ENCODE data around the gene SLC9A1. TPM values are rescaled to one million over a fixed set of nuclear protein-coding genes. Genes with fewer than 3 reads are reported as not detected.

SLC9A1 gene
- total and polyA plus RNA-seq, 10 donors = 6.0 to 40.4 (median 27.6) TPM

GRCh38 chr1:27148591-27148990 is 6.3 kb downstream of the SLC9A1 start:
- Histone ChIP-seq H3K4me1 (peaks cover 25 to 92% (median 60%) of the 10 kb centered on the region in 6 donors), H3K36me3 (peaks cover 0 to 39% (median 4%) of the 10 kb centered on the region in 6 donors), H3K27me3 (replicated peaks in 1 of 7) (no peaks in the 10 kb centered on the region), H3K4me3 (no peak overlapping the region), H3K9me3 (no peaks in the 10 kb centered on the region), H3K27ac (peak overlapping the region in 4 of 8 donors; percentile 37 to 69 (median 52))
- WGBS, 5 donors = 62 to 86% (median 80%) methylated on average over 2 of the region's 2 CpGs
- TF ChIP-seq POLR2AphosphoS5 (IDR thresholded peaks at IDR 0.05) (no peak), POLR2A (IDR thresholded peaks at IDR 0.05) (no peak), CTCF (IDR thresholded peaks at IDR 0.05 in 8 of 11, conservative IDR thresholded peaks at IDR 0.05 in 3 of 11) (no peak)
- intact Hi-C loops (cut with DNase I; ENCODE audit: low total_unique reads) = no loop called here
- DNase-seq = no peak

GRCh38 chr1:27147842-27148518 is 6.9 kb downstream of the SLC9A1 start:
- no peak for TF ChIP-seq POLR2AphosphoS5 (IDR thresholded peaks at IDR 0.05)
- TF ChIP-seq CTCF (IDR thresholded peaks at IDR 0.05 in 8 of 11, conservative IDR thresholded peaks at IDR 0.05 in 3 of 11) = no peak
- TF ChIP-seq POLR2A (IDR thresholded peaks at IDR 0.05) = no peak
- peaks cover 0 to 39% (median 4%) of the 10 kb centered on the region in 6 donors for H3K36me3 ChIP-seq
- H3K4me3 ChIP-seq = no peak overlapping the region
- no peaks in the 10 kb centered on the region for H3K9me3 ChIP-seq
- peaks cover 19 to 92% (median 58%) of the 10 kb centered on the region in 6 donors for H3K4me1 ChIP-seq
- no peak for DNase-seq
- intact Hi-C loops (cut with DNase I; ENCODE audit: low total_unique reads) = no loop called here
- H3K27me3 ChIP-seq (replicated peaks in 1 of 7) = no peaks in the 10 kb centered on the region
- H3K27ac ChIP-seq = peak overlapping the region in 4 of 8 donors; percentile 37 to 69 (median 52)
- 94 to 100% (median 100%) methylated on average over 1 of the region's 1 CpG for WGBS, 5 donors

- H3K27ac ChIP-seq = peak overlapping the region in 3 of 8 donors; percentile 7 to 31 (median 12)
Measured at GRCh38 chr1:27145934-27146354, 9.0 kb downstream of the SLC9A1 start.

More at GRCh38 chr1:27145934-27146354, 9.0 kb downstream of the SLC9A1 start:
- H3K27me3 ChIP-seq (replicated peaks in 1 of 7) = no peaks in the 10 kb centered on the region
- intact Hi-C loops (cut with DNase I; ENCODE audit: low total_unique reads) = no loop called here
- 79 to 91% (median 86%) methylated on average over 7 of the region's 7 CpGs for WGBS, 5 donors
- DNase-seq = no peak
- peaks cover 14 to 92% (median 53%) of the 10 kb centered on the region in 6 donors for H3K4me1 ChIP-seq
- no peaks in the 10 kb centered on the region for H3K9me3 ChIP-seq
- no peak overlapping the region for H3K4me3 ChIP-seq
- no peak for TF ChIP-seq CTCF (IDR thresholded peaks at IDR 0.05 in 8 of 11, conservative IDR thresholded peaks at IDR 0.05 in 3 of 11)
- no peak for TF ChIP-seq POLR2A (IDR thresholded peaks at IDR 0.05)
- peaks cover 0 to 39% (median 4%) of the 10 kb centered on the region in 6 donors for H3K36me3 ChIP-seq

All from spleen (tissue), 11 donors.